ENCODE measurements around the gene ZNHIT2. TPM values are rescaled to one million over a fixed set of nuclear protein-coding genes. Genes with fewer than 3 reads are reported as not detected.

Gene ZNHIT2
- total RNA-seq, 1 experiment from 2014 or later, result 104 TPM

DNA sequence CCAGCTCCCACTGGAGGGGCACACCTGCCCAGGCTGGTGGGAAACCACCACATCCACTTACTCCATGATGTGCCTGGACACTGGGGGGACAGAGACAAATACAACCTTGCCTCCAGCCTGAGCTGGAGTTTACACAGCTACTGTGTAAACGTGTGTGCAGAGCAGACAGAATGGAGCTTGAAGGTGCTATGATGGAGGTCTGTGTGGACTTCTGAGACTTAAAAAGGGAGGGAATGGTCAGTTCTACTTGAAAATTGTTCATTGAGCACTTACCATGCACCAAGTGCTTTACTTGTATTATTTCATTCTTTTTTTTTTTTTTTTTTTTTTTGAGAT, 44.9 kb downstream of the ZNHIT2 start:
- DNase-seq (ENCODE audit: low spot score), result no peak

- DNase-seq (ENCODE audit: low spot score), result no peak
These were observed 45.4 kb downstream of the ZNHIT2 start for GRCh38 chr11:65071907-65072630.

DNA sequence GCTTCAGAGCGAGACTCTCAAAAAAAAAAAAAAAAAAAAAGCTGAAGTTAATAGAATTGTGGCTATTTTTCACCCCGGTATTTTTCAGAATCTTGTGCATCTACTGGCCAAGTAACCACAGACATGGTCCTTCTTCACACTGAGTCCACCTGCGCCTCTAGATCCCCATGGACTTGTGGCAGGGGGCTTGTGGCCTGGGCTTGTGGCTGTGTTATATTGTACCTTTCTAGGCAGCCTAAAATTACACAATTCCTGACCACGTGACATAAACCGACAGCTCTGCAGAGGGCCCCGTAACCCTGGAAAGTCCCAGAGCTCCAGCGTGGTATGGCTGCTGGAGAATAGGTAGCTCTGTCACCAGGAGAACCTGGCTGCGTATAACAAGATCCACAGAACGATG, 48.3 kb downstream of the ZNHIT2 start:
- no peak for DNase-seq (ENCODE audit: low spot score)

- no peak for DNase-seq (ENCODE audit: low spot score)
These were observed 50.1 kb downstream of the ZNHIT2 start for GRCh38 chr11:65067446-65067845.

GRCh38 chr11:65066805-65067291, 50.7 kb downstream of the ZNHIT2 start:
- DNase-seq (ENCODE audit: low spot score), result no peak

Small RNA genes lying within 50 kb of the gene (small RNA-seq; reads per million reads assigned to genes)
- not detected for gene HIGD1AP10
- gene PDCL2P2, result not detected
- 56.4 reads per million, percentile 96 among the genes with 10 or more reads in this experiment for gene RNU2-23P

Other genes starting within 250 kb of the ZNHIT2 start
- 118 and 123 TPM in 2 replicates for gene EHD1, start 239.1 kb downstream of the ZNHIT2 start, total RNA-seq (2014; rRNA removed; shearing (Covaris generic))
- gene ATG2A, start 200.5 kb downstream of the ZNHIT2 start, total RNA-seq (2014; rRNA removed; shearing (Covaris generic)), result 47.1 and 50.5 TPM in 2 replicates
- gene PPP2R5B, start 193.0 kb downstream of the ZNHIT2 start, total RNA-seq (2014; rRNA removed; shearing (Covaris generic)), result 7.9 and 8.9 TPM in 2 replicates
- gene GPHA2, start 181.8 kb downstream of the ZNHIT2 start, total RNA-seq (2014; rRNA removed; shearing (Covaris generic)), result not detected in 2 replicates
- gene MAJIN, start 145.6 kb downstream of the ZNHIT2 start, total RNA-seq (2014; rRNA removed; shearing (Covaris generic)), result not detected in 2 replicates
- gene BATF2, start 120.7 kb downstream of the ZNHIT2 start, total RNA-seq (2014; rRNA removed; shearing (Covaris generic)), result 1.6 and 2.5 TPM in 2 replicates
- 103 and 104 TPM in 2 replicates for gene ARL2, start 103.5 kb downstream of the ZNHIT2 start, total RNA-seq (2014; rRNA removed; shearing (Covaris generic))
- 26.5 and 36.1 TPM in 2 replicates for gene SNX15, start 90.3 kb downstream of the ZNHIT2 start, total RNA-seq (2014; rRNA removed; shearing (Covaris generic))
- gene SAC3D1, start 76.5 kb downstream of the ZNHIT2 start, total RNA-seq (2014; rRNA removed; shearing (Covaris generic)), result 52.4 and 52.5 TPM in 2 replicates
- gene NAALADL1, start 59.1 kb downstream of the ZNHIT2 start, total RNA-seq (2014; rRNA removed; shearing (Covaris generic)), result 0.08 and 1.9 TPM in 2 replicates
- gene CDCA5, start 33.7 kb downstream of the ZNHIT2 start, total RNA-seq (2014; rRNA removed; shearing (Covaris generic)), result 66.1 and 72.1 TPM in 2 replicates
- 124 and 128 TPM in 2 replicates for gene ZFPL1, start 33.5 kb downstream of the ZNHIT2 start, total RNA-seq (2014; rRNA removed; shearing (Covaris generic))
- gene VPS51, start 21.5 kb downstream of the ZNHIT2 start, total RNA-seq (2014; rRNA removed; shearing (Covaris generic)), result 549 and 628 TPM in 2 replicates
- gene TM7SF2, start 5.8 kb downstream of the ZNHIT2 start, total RNA-seq (2014; rRNA removed; shearing (Covaris generic)), result 84.4 and 113 TPM in 2 replicates
- 835 and 863 TPM in 2 replicates for gene FAU, start 4.4 kb upstream of the ZNHIT2 start, total RNA-seq (2014; rRNA removed; shearing (Covaris generic))
- gene MRPL49, start 4.6 kb upstream of the ZNHIT2 start, total RNA-seq (2014; rRNA removed; shearing (Covaris generic)), result 153 and 200 TPM in 2 replicates
- gene SYVN1, start 16.8 kb upstream of the ZNHIT2 start, total RNA-seq (2014; rRNA removed; shearing (Covaris generic)), result 21.7 and 32.1 TPM in 2 replicates
- gene SPDYC, start 52.5 kb upstream of the ZNHIT2 start, total RNA-seq (2014; rRNA removed; shearing (Covaris generic)), result not detected in 2 replicates
- 594 and 654 TPM in 2 replicates for gene CAPN1, start 64.2 kb upstream of the ZNHIT2 start, total RNA-seq (2014; rRNA removed; shearing (Covaris generic))
- 24.8 and 27.5 TPM in 2 replicates for gene POLA2, start 144.3 kb upstream of the ZNHIT2 start, total RNA-seq (2014; rRNA removed; shearing (Covaris generic))
- gene CDC42EP2, start 197.2 kb upstream of the ZNHIT2 start, total RNA-seq (2014; rRNA removed; shearing (Covaris generic)), result 30.9 and 36.5 TPM in 2 replicates
- 28.8 and 30.2 TPM in 2 replicates for gene DPF2, start 216.2 kb upstream of the ZNHIT2 start, total RNA-seq (2014; rRNA removed; shearing (Covaris generic))
- 2.9 and 3.0 TPM in 2 replicates for gene TIGD3, start 237.1 kb upstream of the ZNHIT2 start, total RNA-seq (2014; rRNA removed; shearing (Covaris generic))

All from HT-29 (cell line).